ENCODE measurements around the gene SRCIN1. TPM values are rescaled to one million over a fixed set of nuclear protein-coding genes. Genes with fewer than 3 reads are reported as not detected.
A peak's percentile ranks its signal among the peaks of the same experiment; 100 is the strongest.

Gene SRCIN1
- total RNA-seq, 1 experiment from 2014 or later: 2.3 TPM

GRCh38 chr17:38584350-38584925, 21.3 kb downstream of the SRCIN1 start:
- peak; percentile 95 for DNase-seq
- Histone ChIP-seq H3K27me3 (ENCODE audit: control insufficient read depth, insufficient read depth, low read length) (peaks cover 19% of the 10 kb centered on the region), H3K36me3 (replicated peaks; ENCODE audit: control insufficient read depth, insufficient read depth, low read length) (no peaks in the 10 kb centered on the region), H3K4me3 (ENCODE audit: insufficient read depth, low read depth, low read length) (no peak overlapping the region)

GRCh38 chr17:38583828-38584349, 21.9 kb downstream of the SRCIN1 start:
- DNase-seq: no peak

GRCh38 chr17:38583176-38583575, 22.6 kb downstream of the SRCIN1 start:
- H3K36me3 ChIP-seq (replicated peaks; ENCODE audit: control insufficient read depth, insufficient read depth, low read length): no peaks in the 10 kb centered on the region
- DNase-seq: no peak
- no peak overlapping the region for H3K4me3 ChIP-seq (ENCODE audit: insufficient read depth, low read depth, low read length)
- peaks cover 31% of the 10 kb centered on the region for H3K27me3 ChIP-seq (ENCODE audit: control insufficient read depth, insufficient read depth, low read length)

More at GRCh38 chr17:38583828-38584349, 21.9 kb downstream of the SRCIN1 start:
- Histone ChIP-seq H3K4me3 (ENCODE audit: insufficient read depth, low read depth, low read length) (no peak overlapping the region), H3K27me3 (ENCODE audit: control insufficient read depth, insufficient read depth, low read length) (peaks cover 24% of the 10 kb centered on the region), H3K36me3 (replicated peaks; ENCODE audit: control insufficient read depth, insufficient read depth, low read length) (no peaks in the 10 kb centered on the region)

GRCh38 chr17:38582069-38582468, 23.7 kb downstream of the SRCIN1 start:
- peaks cover 41% of the 10 kb centered on the region for H3K27me3 ChIP-seq (ENCODE audit: control insufficient read depth, insufficient read depth, low read length)
- no peak overlapping the region for H3K4me3 ChIP-seq (ENCODE audit: insufficient read depth, low read depth, low read length)

GRCh38 chr17:38579934-38580333, 25.8 kb downstream of the SRCIN1 start:
- DNase-seq: peak; percentile 93
- Histone ChIP-seq H3K27me3 (ENCODE audit: control insufficient read depth, insufficient read depth, low read length) (peaks cover 61% of the 10 kb centered on the region), H3K4me3 (ENCODE audit: insufficient read depth, low read depth, low read length) (no peak overlapping the region)

More at GRCh38 chr17:38582069-38582468, 23.7 kb downstream of the SRCIN1 start:
- no peaks in the 10 kb centered on the region for H3K36me3 ChIP-seq (replicated peaks; ENCODE audit: control insufficient read depth, insufficient read depth, low read length)
- no peak for DNase-seq

GRCh38 chr17:38579083-38579480, 26.7 kb downstream of the SRCIN1 start:
- Histone ChIP-seq H3K36me3 (replicated peaks; ENCODE audit: control insufficient read depth, insufficient read depth, low read length) (no peaks in the 10 kb centered on the region), H3K27me3 (ENCODE audit: control insufficient read depth, insufficient read depth, low read length) (peaks cover 69% of the 10 kb centered on the region), H3K4me3 (ENCODE audit: insufficient read depth, low read depth, low read length) (no peak overlapping the region; the same call in 1 of the 2 replicates)
- no peak for DNase-seq

More at GRCh38 chr17:38579934-38580333, 25.8 kb downstream of the SRCIN1 start:
- no peaks in the 10 kb centered on the region for H3K36me3 ChIP-seq (replicated peaks; ENCODE audit: control insufficient read depth, insufficient read depth, low read length)

GRCh38 chr17:38578229-38579082, 27.3 kb downstream of the SRCIN1 start:
- Histone ChIP-seq H3K36me3 (replicated peaks; ENCODE audit: control insufficient read depth, insufficient read depth, low read length) (no peaks in the 10 kb centered on the region), H3K4me3 (ENCODE audit: insufficient read depth, low read depth, low read length) (peak overlapping the region; percentile 35), H3K27me3 (ENCODE audit: control insufficient read depth, insufficient read depth, low read length) (peaks cover 76% of the 10 kb centered on the region)
- DNase-seq: peak; percentile 89

GRCh38 chr17:38577645-38578173, 28.0 kb downstream of the SRCIN1 start:
- H3K4me3 ChIP-seq (ENCODE audit: insufficient read depth, low read depth, low read length): no peak overlapping the region
- no peaks in the 10 kb centered on the region for H3K36me3 ChIP-seq (replicated peaks; ENCODE audit: control insufficient read depth, insufficient read depth, low read length)
- H3K27me3 ChIP-seq (ENCODE audit: control insufficient read depth, insufficient read depth, low read length): peaks cover 82% of the 10 kb centered on the region
- DNase-seq: peak; percentile 50

GRCh38 chr17:38577244-38577643, 28.5 kb downstream of the SRCIN1 start:
- no peaks in the 10 kb centered on the region for H3K36me3 ChIP-seq (replicated peaks; ENCODE audit: control insufficient read depth, insufficient read depth, low read length)
- peak; percentile 66 for DNase-seq
- H3K27me3 ChIP-seq (ENCODE audit: control insufficient read depth, insufficient read depth, low read length): peaks cover 85% of the 10 kb centered on the region
- H3K4me3 ChIP-seq (ENCODE audit: insufficient read depth, low read depth, low read length): no peak overlapping the region

GRCh38 chr17:38575781-38576180, 30.0 kb downstream of the SRCIN1 start:
- H3K27me3 ChIP-seq (ENCODE audit: control insufficient read depth, insufficient read depth, low read length): peaks cover 97% of the 10 kb centered on the region
- DNase-seq: no peak
- no peak overlapping the region for H3K4me3 ChIP-seq (ENCODE audit: insufficient read depth, low read depth, low read length)
- no peaks in the 10 kb centered on the region for H3K36me3 ChIP-seq (replicated peaks; ENCODE audit: control insufficient read depth, insufficient read depth, low read length)

GRCh38 chr17:38574712-38575111, 31.0 kb downstream of the SRCIN1 start:
- Histone ChIP-seq H3K36me3 (replicated peaks; ENCODE audit: control insufficient read depth, insufficient read depth, low read length) (no peaks in the 10 kb centered on the region), H3K4me3 (ENCODE audit: insufficient read depth, low read depth, low read length) (no peak overlapping the region), H3K27me3 (ENCODE audit: control insufficient read depth, insufficient read depth, low read length) (peaks cover 98% of the 10 kb centered on the region)
- DNase-seq: peak; percentile 83

GRCh38 chr17:38572669-38573365, 32.9 kb downstream of the SRCIN1 start:
- Histone ChIP-seq H3K4me3 (ENCODE audit: insufficient read depth, low read depth, low read length) (peak overlapping the region; percentile 34), H3K27me3 (ENCODE audit: control insufficient read depth, insufficient read depth, low read length) (peaks cover 98% of the 10 kb centered on the region), H3K36me3 (replicated peaks; ENCODE audit: control insufficient read depth, insufficient read depth, low read length) (no peaks in the 10 kb centered on the region)
- peak; percentile 96 for DNase-seq

- Histone ChIP-seq H3K27me3 (ENCODE audit: control insufficient read depth, insufficient read depth, low read length) (peaks cover 98% of the 10 kb centered on the region), H3K4me3 (ENCODE audit: insufficient read depth, low read depth, low read length) (peak overlapping the region; percentile 34), H3K36me3 (replicated peaks; ENCODE audit: control insufficient read depth, insufficient read depth, low read length) (no peaks in the 10 kb centered on the region)
- DNase-seq: peak; percentile 95
Observed at GRCh38 chr17:38571833-38572668, 33.7 kb downstream of the SRCIN1 start.

All from H7 (cell line).